GM21423 (cell line): Measurements from ENCODE around the gene BCAS2.
"Not testable (repeated sequence)": the region's sequence is repeated elsewhere in the genome, so short reads cannot be mapped to it uniquely, and the experiment has no call there.

Experiments
- ATAC-seq: cut with Tn5 transposase; IDR thresholded peaks from one replicate; pipeline ENCODE4 v1.9.1; 2021; ENCODE audit warnings: mild to moderate bottlenecking, moderate library complexity; ENCODE audit not compliant: unreplicated experiment

BCAS2 gene

GRCh38 chr1:114581335-114582287 is at the start of gene BCAS2:
Gene BCAS2 (minus strand): TSS chr1:114581615. CDS start chr1:114581591, 24 bp downstream.
- peak; percentile 99 for ATAC-seq

GRCh38 chr1:114627107-114627506 is 45.7 kb upstream of the BCAS2 start:
- ATAC-seq, result no peak

- ATAC-seq, result no peak
Observed at GRCh38 chr1:114623364-114623763, 41.9 kb upstream of the BCAS2 start.

- no peak for ATAC-seq
Observed at GRCh38 chr1:114620419-114620818, 39.0 kb upstream of the BCAS2 start.

GRCh38 chr1:114618606-114619005 is 37.2 kb upstream of the BCAS2 start:
- ATAC-seq, result no peak

- ATAC-seq, result no peak
Observed at GRCh38 chr1:114610546-114611245, 29.3 kb upstream of the BCAS2 start.

- no peak for ATAC-seq
Observed at GRCh38 chr1:114609826-114610225, 28.4 kb upstream of the BCAS2 start.

- ATAC-seq, result no peak
Observed at GRCh38 chr1:114609026-114609425, 27.6 kb upstream of the BCAS2 start.

- no peak for ATAC-seq
Observed at GRCh38 chr1:114607223-114607622, 25.8 kb upstream of the BCAS2 start.

- no peak for ATAC-seq
Observed at GRCh38 chr1:114597949-114598348, 16.5 kb upstream of the BCAS2 start.

- no peak for ATAC-seq
Observed at GRCh38 chr1:114595602-114596001, 14.2 kb upstream of the BCAS2 start.

GRCh38 chr1:114594046-114594445 is 12.6 kb upstream of the BCAS2 start:
- ATAC-seq, result no peak

- ATAC-seq, result no peak
Observed at GRCh38 chr1:114589122-114589521, 7.7 kb upstream of the BCAS2 start.

GRCh38 chr1:114588196-114588689 is 6.8 kb upstream of the BCAS2 start:
- ATAC-seq, result no peak

- ATAC-seq, result no peak
Observed at GRCh38 chr1:114587203-114587991, 6.0 kb upstream of the BCAS2 start.

- ATAC-seq, result no peak
Observed at GRCh38 chr1:114586513-114587047, 5.2 kb upstream of the BCAS2 start.

- ATAC-seq, result no peak
Observed at GRCh38 chr1:114585231-114585630, 3.8 kb upstream of the BCAS2 start.

GRCh38 chr1:114574365-114574764 is 7.0 kb downstream of the BCAS2 start:
- no peak for ATAC-seq

GRCh38 chr1:114564141-114564540 is 17.3 kb downstream of the BCAS2 start:
- ATAC-seq, result no peak

GRCh38 chr1:114562978-114563510 is 18.4 kb downstream of the BCAS2 start:
- not testable (repeated sequence) for ATAC-seq
